ENCODE results near the gene GRM2. TPM values are rescaled to one million over a fixed set of nuclear protein-coding genes. Genes with fewer than 3 reads are reported as not detected.

Gene GRM2
- total RNA-seq, 1 experiment from 2014 or later: 0.57 TPM

DNA sequence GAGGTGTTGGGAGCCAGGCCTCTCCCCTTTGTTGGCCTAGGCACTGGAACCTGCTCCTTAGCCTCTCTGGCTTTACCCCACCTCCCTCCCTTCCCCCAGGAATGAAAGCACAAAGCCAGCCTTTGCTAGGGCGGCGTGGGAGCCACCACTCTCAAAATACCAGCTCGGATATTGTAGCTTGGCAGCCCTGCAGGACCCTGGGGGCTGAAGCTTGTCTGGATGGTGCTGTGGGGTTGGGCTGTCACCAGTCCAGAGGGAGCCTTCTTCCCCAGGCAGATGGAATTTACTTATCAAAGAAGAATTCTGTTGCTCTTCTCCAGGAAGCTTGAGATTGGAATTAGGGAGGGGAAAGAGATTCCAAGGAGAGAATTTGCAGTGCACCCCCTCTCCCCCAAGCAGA lies 14.9 kb upstream of the GRM2 start:
- no peaks in the 10 kb centered on the region for H3K27me3 Mint-ChIP-seq (ENCODE audit: unreplicated experiment)
- H3K27ac Mint-ChIP-seq (ENCODE audit: unreplicated experiment): no peak overlapping the region
- H3K9me3 Mint-ChIP-seq (ENCODE audit: low read depth, unreplicated experiment): no peaks in the 10 kb centered on the region
- CTCF ChIA-PET: interaction anchor here (0.9 to 1.1 kb wide), 2 partner anchors 10 to 16 kb away, joined by 3 read pairs; no protein-coding TSS in a partner anchor
- H3K4me3 Mint-ChIP-seq (ENCODE audit: low read depth, unreplicated experiment): no peak overlapping the region
- TF ChIP-seq CTCF (IDR thresholded peaks at IDR 0.05; ENCODE audit: unreplicated experiment): no peak
- no peaks in the 10 kb centered on the region for H3K36me3 Mint-ChIP-seq (ENCODE audit: insufficient read depth, unreplicated experiment)
- BruUV-seq (replicated peaks): no TSS peak
- intact Hi-C loops (cut with micrococcal nuclease; ENCODE audit: unreplicated experiment): no loop called here
- H3K4me1 Mint-ChIP-seq (ENCODE audit: low read depth, unreplicated experiment): no peaks in the 10 kb centered on the region
- DNase-seq: no peak

GRCh38 chr3:51692980-51693395 lies 13.9 kb upstream of the GRM2 start:
- CTCF ChIA-PET: no interaction called here
- Mint-ChIP-seq H3K4me1 (ENCODE audit: low read depth, unreplicated experiment) (no peaks in the 10 kb centered on the region), H3K27ac (ENCODE audit: unreplicated experiment) (no peak overlapping the region), H3K36me3 (ENCODE audit: insufficient read depth, unreplicated experiment) (no peaks in the 10 kb centered on the region), H3K4me3 (ENCODE audit: low read depth, unreplicated experiment) (no peak overlapping the region), H3K9me3 (ENCODE audit: low read depth, unreplicated experiment) (no peaks in the 10 kb centered on the region), H3K27me3 (ENCODE audit: unreplicated experiment) (no peaks in the 10 kb centered on the region)
- no peak for DNase-seq
- intact Hi-C loops (cut with micrococcal nuclease; ENCODE audit: unreplicated experiment): no loop called here
- BruUV-seq (replicated peaks): no TSS peak
- no peak for TF ChIP-seq CTCF (IDR thresholded peaks at IDR 0.05; ENCODE audit: unreplicated experiment)

- Mint-ChIP-seq H3K27me3 (ENCODE audit: unreplicated experiment) (no peaks in the 10 kb centered on the region), H3K4me1 (ENCODE audit: low read depth, unreplicated experiment) (no peaks in the 10 kb centered on the region), H3K36me3 (ENCODE audit: insufficient read depth, unreplicated experiment) (no peaks in the 10 kb centered on the region), H3K9me3 (ENCODE audit: low read depth, unreplicated experiment) (no peaks in the 10 kb centered on the region), H3K27ac (ENCODE audit: unreplicated experiment) (no peak overlapping the region), H3K4me3 (ENCODE audit: low read depth, unreplicated experiment) (no peak overlapping the region)
- intact Hi-C loops (cut with micrococcal nuclease; ENCODE audit: unreplicated experiment): no loop called here
- DNase-seq: no peak
- CTCF ChIA-PET: no interaction called here
- no peak for TF ChIP-seq CTCF (IDR thresholded peaks at IDR 0.05; ENCODE audit: unreplicated experiment)
- no TSS peak for BruUV-seq (replicated peaks)
These were observed 9.9 kb upstream of the GRM2 start for GRCh38 chr3:51696954-51697353.

DNA sequence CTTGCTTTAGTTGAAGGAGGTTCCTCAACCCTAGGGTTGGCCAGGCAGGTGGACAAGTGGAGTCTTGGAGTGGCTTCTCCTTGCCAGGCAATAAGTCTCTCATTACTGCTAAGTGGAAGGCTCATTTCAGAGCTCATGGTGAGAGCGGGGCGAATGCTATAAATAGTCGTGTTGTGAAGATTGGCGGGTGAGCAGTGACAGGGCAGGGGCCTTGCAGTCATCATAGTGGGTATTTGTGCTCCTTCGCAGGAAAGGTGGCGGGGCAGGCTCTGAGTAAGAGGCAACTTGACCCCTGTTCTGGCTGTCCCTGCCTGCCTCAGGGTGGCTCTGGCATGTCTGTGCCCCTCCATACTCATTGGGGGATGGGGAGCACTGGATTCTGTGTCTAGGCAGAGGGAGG lies 8.7 kb upstream of the GRM2 start:
- Mint-ChIP-seq H3K4me3 (ENCODE audit: low read depth, unreplicated experiment) (no peak overlapping the region), H3K4me1 (ENCODE audit: low read depth, unreplicated experiment) (no peaks in the 10 kb centered on the region), H3K27me3 (ENCODE audit: unreplicated experiment) (no peaks in the 10 kb centered on the region), H3K36me3 (ENCODE audit: insufficient read depth, unreplicated experiment) (no peaks in the 10 kb centered on the region), H3K27ac (ENCODE audit: unreplicated experiment) (no peak overlapping the region), H3K9me3 (ENCODE audit: low read depth, unreplicated experiment) (no peaks in the 10 kb centered on the region)
- DNase-seq: no peak
- CTCF ChIA-PET: no interaction called here
- TF ChIP-seq CTCF (IDR thresholded peaks at IDR 0.05; ENCODE audit: unreplicated experiment): no peak
- intact Hi-C loops (cut with micrococcal nuclease; ENCODE audit: unreplicated experiment): no loop called here
- BruUV-seq (replicated peaks): no TSS peak

Data from Calu3 (cell line).